GM21737 (cell line): Measurements from ENCODE around the gene PRMT2.

ENCODE experiments used
- ATAC-seq: cut with Tn5 transposase; IDR thresholded peaks from one replicate; pipeline ENCODE4 v1.9.1; 2021; ENCODE audit warnings: mild to moderate bottlenecking, moderate library complexity; ENCODE audit not compliant: unreplicated experiment

PRMT2 gene

GRCh38 chr21:46635324-46636180, at the start of gene PRMT2:
Gene PRMT2 (plus strand): TSS chr21:46635674. CDS start chr21:46636952, 1,278 bp downstream.
- peak; percentile 86 for ATAC-seq

GRCh38 chr21:46594276-46594675, 41.2 kb upstream of the PRMT2 start:
- no peak for ATAC-seq

GRCh38 chr21:46596201-46596600, 39.3 kb upstream of the PRMT2 start:
- ATAC-seq: no peak

GRCh38 chr21:46597031-46597430, 38.4 kb upstream of the PRMT2 start:
- no peak for ATAC-seq

GRCh38 chr21:46597896-46598343, 37.6 kb upstream of the PRMT2 start:
- ATAC-seq: no peak

GRCh38 chr21:46598581-46599572, 36.6 kb upstream of the PRMT2 start:
- no peak for ATAC-seq

GRCh38 chr21:46600305-46600704, 35.2 kb upstream of the PRMT2 start:
- no peak for ATAC-seq

- ATAC-seq: no peak
These were observed 34.5 kb upstream of the PRMT2 start for GRCh38 chr21:46600978-46601377.

GRCh38 chr21:46603228-46603627, 32.2 kb upstream of the PRMT2 start:
- ATAC-seq: no peak

- ATAC-seq: no peak
These were observed 31.0 kb upstream of the PRMT2 start for GRCh38 chr21:46604329-46604974.

GRCh38 chr21:46604975-46605766, 30.3 kb upstream of the PRMT2 start, which contains the start of gene S100B:
Gene S100B (minus strand): TSS chr21:46605082. CDS start chr21:46602415, 2,667 bp downstream.
- ATAC-seq: no peak

- peak; percentile 54 for ATAC-seq
These were observed 29.6 kb upstream of the PRMT2 start for GRCh38 chr21:46605767-46606426.

GRCh38 chr21:46606427-46606813, 29.1 kb upstream of the PRMT2 start:
- no peak for ATAC-seq

GRCh38 chr21:46607636-46608035, 27.8 kb upstream of the PRMT2 start:
- ATAC-seq: no peak

GRCh38 chr21:46608672-46609111, 26.8 kb upstream of the PRMT2 start:
- no peak for ATAC-seq

GRCh38 chr21:46610018-46610701, 25.3 kb upstream of the PRMT2 start:
- ATAC-seq: no peak

- ATAC-seq: no peak
These were observed 22.1 kb upstream of the PRMT2 start for GRCh38 chr21:46613391-46613790.

GRCh38 chr21:46616050-46616449, 19.4 kb upstream of the PRMT2 start:
- ATAC-seq: no peak

- no peak for ATAC-seq
These were observed 18.8 kb upstream of the PRMT2 start for GRCh38 chr21:46616656-46617055.
